ENCODE measurements around the gene CNTN6.

GRCh38 chr3:1068985-1069384 is 23.8 kb upstream of the CNTN6 start:
- TF ChIP-seq POLR2AphosphoS5 (IDR thresholded peaks at IDR 0.05; ENCODE audit: low read depth, low read length) = no peak
- TF ChIP-seq POLR2A (IDR thresholded peaks at IDR 0.05; ENCODE audit: low read depth, low read length) = no peak
- no peak for TF ChIP-seq POU2F2 (IDR thresholded peaks at IDR 0.05; ENCODE audit: low read depth, low read length)
- TF ChIP-seq TAF1 (IDR thresholded peaks at IDR 0.05; ENCODE audit: low read depth, low read length) = no peak

Measured in GM12891 (cell line).